HUES48 (cell line): ENCODE data around the gene TMEM134.

ENCODE experiments used
- H3K27ac ChIP-seq: one replicate; pipeline ENCODE4 v1.7.0; 2013; ENCODE audit warnings: low read depth, low read length, inconsistent platforms
- H3K27me3 ChIP-seq: 2 replicates; pipeline ENCODE4 v1.6.1; 2013; ENCODE audit warnings: mild to moderate bottlenecking, low read length; ENCODE audit not compliant: control insufficient read depth, insufficient read depth
- H3K36me3 ChIP-seq: 2 replicates; pipeline ENCODE4 v1.6.1; 2013; ENCODE audit warnings: low read length; ENCODE audit not compliant: control insufficient read depth, insufficient read depth
- H3K4me1 ChIP-seq: 2 replicates; pipeline ENCODE4 v1.6.1; 2013; ENCODE audit warnings: mild to moderate bottlenecking, low read length; ENCODE audit not compliant: control insufficient read depth, insufficient read depth
- H3K4me3 ChIP-seq: 2 replicates; pipeline ENCODE4 v1.5.1; 2013; ENCODE audit warnings: mild to moderate bottlenecking, low read depth, low read length
- H3K9ac ChIP-seq: 2 replicates; pipeline ENCODE4 v1.6.1; 2013; ENCODE audit warnings: mild to moderate bottlenecking, low read depth, low read length, moderate library complexity
- H3K9me3 ChIP-seq: 2 replicates; pipeline ENCODE4 v1.6.1; 2013; ENCODE audit warnings: low read length; ENCODE audit not compliant: control insufficient read depth, insufficient read depth

TMEM134 gene

DNA sequence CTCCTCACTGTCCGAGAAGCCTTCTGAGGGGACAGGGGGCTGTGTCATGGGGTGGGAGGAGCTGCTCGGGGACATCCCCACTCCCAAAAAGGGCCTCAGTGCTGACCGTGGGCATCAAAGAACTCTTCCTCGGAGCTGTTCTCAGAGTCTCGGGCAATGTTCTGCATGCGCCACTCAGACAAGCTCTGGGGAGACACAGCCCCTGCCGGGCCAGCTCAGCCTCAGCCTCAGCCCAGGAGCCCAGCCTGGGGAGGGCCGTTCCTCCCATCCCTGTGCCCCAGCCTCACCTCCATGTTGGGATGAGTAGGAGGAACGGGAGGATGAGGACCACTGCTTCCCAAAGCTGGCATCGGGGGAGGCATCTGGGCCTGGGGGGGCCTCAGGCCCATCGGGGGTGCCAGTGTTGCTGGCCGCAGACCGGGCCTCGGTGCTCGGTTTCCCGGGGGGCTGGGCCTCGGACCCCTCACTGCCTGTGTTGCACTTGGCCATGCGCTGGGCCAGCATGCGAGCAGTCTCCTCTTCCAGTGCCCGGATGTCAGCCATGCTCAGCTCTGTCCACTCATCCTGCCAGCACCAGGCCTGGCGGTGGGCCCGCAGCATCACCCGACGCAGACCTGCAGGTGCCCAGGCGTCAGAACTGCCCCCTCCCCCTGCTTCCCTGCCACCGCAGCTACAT, 30.9 kb upstream of the TMEM134 start:
- H3K4me3 ChIP-seq: no peak overlapping the region
- peaks cover 7% of the 10 kb centered on the region; the same call in 1 of the 2 replicates for H3K27me3 ChIP-seq
- no peaks in the 10 kb centered on the region for H3K9me3 ChIP-seq
- no peaks in the 10 kb centered on the region for H3K4me1 ChIP-seq
- H3K9ac ChIP-seq: no peak overlapping the region
- peaks cover 43% of the 10 kb centered on the region for H3K36me3 ChIP-seq
- H3K27ac ChIP-seq: no peak overlapping the region

DNA sequence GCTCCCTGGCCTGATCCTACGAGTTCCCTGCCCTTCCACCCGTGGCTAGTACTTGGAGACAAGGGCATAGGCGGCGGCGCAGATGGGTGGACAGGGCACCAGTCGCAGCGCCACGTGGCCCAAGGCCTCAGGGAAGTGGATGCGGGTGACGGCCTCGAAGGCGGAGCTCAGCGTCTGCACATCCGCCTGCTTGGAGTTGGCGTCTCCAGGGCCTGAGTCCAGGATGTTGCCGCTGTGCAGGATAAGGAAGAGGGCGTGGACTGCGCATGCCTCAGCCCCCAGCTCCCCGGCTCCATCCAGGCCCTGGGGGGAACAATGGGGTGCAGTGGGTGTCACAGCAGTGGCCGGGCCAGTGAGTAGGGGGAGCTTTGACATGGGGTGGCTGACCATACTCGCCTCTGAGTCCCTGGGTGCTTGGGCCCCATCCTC, 29.5 kb upstream of the TMEM134 start:
- Histone ChIP-seq H3K9ac (no peak overlapping the region), H3K36me3 (peaks cover 43% of the 10 kb centered on the region), H3K9me3 (no peaks in the 10 kb centered on the region), H3K4me3 (no peak overlapping the region), H3K27me3 (peaks cover 3% of the 10 kb centered on the region; the same call in 1 of the 2 replicates), H3K4me1 (no peaks in the 10 kb centered on the region), H3K27ac (no peak overlapping the region)

DNA sequence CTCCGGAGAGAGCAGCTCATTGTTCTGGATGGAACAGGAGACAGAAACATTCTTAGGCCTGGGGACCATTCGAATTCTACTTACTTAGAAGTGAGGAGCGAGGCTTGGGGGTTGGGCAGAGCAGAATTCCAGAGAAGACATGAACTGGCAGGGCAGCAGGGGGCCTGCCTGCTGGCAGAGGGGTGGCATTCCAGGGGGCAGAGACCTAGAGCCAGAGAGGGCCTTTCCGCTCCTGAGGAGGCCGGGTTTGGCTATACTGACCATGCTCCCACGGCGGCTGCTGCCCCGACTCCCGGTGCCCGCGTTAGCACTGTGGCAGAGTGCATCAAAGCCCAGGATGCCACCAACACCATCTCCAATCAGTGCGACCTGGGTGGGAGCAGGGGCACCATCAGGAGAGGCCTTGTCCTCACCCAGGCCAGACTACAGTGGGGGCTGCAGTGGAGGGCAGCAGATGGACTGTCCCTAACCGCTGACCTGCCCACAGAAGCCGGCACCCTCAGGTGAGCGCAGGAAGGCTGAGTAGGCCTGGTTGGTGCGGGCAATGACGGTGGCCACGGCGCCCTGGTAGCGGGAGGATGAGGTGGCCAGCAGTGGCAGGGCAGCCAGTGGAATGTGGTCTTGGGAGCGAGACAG, 28.7 kb upstream of the TMEM134 start:
- no peak overlapping the region for H3K9ac ChIP-seq
- H3K4me1 ChIP-seq: no peaks in the 10 kb centered on the region
- no peak overlapping the region for H3K27ac ChIP-seq
- no peak overlapping the region for H3K4me3 ChIP-seq
- no peaks in the 10 kb centered on the region for H3K9me3 ChIP-seq
- no peaks in the 10 kb centered on the region for H3K27me3 ChIP-seq
- peaks cover 48% of the 10 kb centered on the region for H3K36me3 ChIP-seq

DNA sequence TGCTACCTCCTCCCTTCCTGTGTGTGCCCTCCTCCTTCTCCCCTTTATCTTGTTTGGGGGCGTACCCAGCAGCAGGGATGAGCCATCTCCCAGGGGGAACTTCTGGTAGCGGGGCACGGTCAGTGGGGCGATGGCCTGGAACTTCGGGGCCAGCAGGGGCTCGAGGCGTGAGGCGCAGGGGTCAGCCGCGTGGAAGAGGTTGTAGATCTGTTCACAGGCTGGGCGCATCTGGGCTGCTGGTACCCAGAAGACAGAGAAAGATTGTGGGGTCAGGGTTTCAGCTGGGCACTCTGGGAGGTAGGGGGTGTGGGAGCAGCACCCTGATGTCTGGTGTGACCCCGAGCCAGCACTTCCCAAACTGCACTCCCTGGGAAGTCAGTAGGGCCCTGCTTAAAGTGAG, 27.1 kb upstream of the TMEM134 start:
- Histone ChIP-seq H3K4me3 (no peak overlapping the region), H3K27me3 (no peaks in the 10 kb centered on the region), H3K36me3 (peaks cover 54% of the 10 kb centered on the region)

DNA sequence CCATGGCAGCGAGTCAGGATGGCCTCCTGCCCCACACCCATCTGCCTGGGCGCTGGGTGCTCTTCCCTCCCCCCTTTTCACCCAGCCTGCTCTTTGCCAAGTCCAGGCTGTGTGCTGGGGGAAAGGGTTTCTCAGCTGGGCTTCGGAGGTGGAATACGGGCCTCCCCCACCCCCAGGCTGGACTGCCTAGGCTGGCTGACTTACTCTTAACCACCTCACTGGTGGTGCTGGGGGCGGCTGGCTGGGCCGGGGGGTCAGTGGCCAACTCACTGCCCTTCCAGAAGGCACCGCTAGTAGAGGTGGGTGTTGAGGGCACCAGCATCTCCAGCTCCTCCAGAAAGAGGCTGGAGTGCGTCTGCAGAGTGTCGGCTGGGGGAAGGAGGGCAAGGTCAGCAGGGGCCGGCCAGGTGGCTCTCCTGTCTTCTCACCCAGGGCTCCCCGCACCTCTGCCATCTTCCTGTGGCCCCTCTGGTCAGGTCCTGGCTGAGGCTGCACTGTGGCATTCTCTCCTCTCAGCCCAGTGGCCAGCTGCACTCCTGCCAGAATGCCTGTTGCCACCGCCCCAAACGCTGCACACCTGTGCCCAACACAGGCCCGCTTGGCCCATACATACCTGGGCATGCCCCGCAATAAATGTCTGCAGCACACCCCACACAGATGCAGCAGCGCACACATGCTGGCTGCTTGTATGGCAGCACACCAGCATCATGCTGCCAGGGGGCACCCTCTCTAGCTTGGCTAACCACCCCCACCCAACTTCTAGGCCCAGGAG, 26.4 kb upstream of the TMEM134 start:
- Histone ChIP-seq H3K9ac (no peak overlapping the region), H3K4me1 (no peaks in the 10 kb centered on the region), H3K36me3 (peaks cover 54% of the 10 kb centered on the region), H3K9me3 (no peaks in the 10 kb centered on the region), H3K27ac (no peak overlapping the region), H3K4me3 (no peak overlapping the region), H3K27me3 (no peaks in the 10 kb centered on the region)

More for the DNA sequence above, 27.1 kb upstream of the TMEM134 start:
- Histone ChIP-seq H3K4me1 (no peaks in the 10 kb centered on the region), H3K27ac (no peak overlapping the region), H3K9me3 (no peaks in the 10 kb centered on the region), H3K9ac (no peak overlapping the region)

DNA sequence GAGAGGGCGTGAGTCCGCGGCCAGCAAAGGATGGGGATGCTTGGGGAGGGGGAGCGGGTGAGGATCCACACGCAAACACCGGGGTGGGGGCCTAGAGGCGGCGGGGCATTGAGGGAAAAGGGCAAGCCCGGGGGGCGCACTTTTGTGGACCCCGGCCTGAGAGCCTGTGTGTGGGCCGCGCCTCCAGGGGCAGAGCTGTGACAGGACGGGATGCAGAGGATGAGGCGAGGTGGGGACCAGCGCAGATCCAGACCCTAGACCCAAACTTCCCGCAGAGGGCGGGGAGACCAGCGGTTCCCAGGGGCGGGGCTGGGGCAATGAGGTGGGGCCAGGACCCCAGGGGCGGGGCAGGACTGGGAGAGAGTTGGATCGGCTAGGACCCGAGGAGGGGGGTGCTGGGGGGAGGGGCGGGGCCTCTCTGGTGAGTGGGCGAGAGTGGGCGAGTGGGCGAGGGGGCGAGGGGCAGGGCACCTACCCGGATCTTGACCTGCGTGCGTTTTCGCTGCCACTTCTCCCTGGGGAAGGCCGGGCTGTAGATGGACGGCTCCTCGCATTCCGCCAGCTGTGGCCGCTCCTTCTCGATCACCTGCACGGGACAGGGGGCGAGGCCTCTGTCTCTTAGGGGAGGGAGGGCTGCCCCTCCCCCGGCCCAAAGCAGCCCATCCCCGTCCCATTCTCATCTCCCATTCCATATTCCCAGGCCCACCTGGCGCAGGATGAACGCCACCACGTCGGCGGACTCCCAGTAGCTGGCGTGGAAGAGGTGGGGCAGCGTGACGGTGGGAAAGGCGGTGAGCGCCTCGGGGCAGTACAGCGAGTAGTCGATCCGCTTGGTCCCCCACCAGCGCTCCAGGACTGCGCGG, 25.6 kb upstream of the TMEM134 start:
- H3K9ac ChIP-seq: no peak overlapping the region
- peaks cover 59% of the 10 kb centered on the region for H3K36me3 ChIP-seq
- no peaks in the 10 kb centered on the region for H3K27me3 ChIP-seq
- no peaks in the 10 kb centered on the region for H3K9me3 ChIP-seq
- no peak overlapping the region for H3K27ac ChIP-seq
- H3K4me3 ChIP-seq: no peak overlapping the region
- H3K4me1 ChIP-seq: no peaks in the 10 kb centered on the region

DNA sequence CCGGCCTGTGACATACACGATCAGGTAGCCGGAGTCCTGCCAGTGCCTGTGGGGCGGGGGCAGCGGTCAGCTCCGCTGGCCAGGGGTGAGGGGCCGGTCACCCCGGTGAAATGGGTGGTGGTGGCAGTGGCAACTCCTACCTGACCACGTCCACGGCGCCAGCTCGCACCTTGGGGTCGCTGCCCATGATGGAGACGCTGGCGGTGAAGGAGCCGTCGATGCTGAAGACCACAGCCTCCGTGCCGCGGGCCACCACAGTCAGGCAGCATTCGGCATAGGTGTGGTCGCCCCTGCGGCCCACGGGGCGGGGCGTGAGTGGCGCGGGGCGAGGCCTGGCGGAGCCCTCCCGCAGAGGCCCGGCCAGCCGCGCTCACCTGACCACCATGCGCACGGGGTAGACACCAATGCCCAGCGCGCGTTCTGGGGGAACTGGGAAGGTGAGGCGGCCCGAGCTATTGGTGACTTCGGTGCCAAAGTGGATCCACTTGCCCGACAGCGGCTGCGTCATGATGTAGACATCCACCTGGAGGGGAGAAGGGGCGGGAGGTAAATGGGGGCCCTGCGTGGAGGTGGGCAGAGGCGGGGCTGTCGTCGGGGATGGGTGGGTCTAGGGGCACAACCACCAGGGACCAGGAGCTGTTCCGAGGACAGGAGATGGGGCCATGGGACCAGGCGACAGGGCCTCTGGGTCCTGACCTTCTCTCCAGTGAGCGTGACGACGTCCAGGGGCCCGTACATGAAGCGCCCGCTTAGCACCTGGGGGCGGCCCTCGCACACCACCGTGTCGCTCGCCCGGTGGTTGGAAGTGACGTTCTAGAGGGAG, 24.7 kb upstream of the TMEM134 start:
- H3K4me1 ChIP-seq: no peaks in the 10 kb centered on the region
- peaks cover 60% of the 10 kb centered on the region for H3K36me3 ChIP-seq
- no peaks in the 10 kb centered on the region for H3K9me3 ChIP-seq
- no peak overlapping the region for H3K4me3 ChIP-seq
- no peak overlapping the region for H3K9ac ChIP-seq
- no peak overlapping the region for H3K27ac ChIP-seq
- H3K27me3 ChIP-seq: no peaks in the 10 kb centered on the region

DNA sequence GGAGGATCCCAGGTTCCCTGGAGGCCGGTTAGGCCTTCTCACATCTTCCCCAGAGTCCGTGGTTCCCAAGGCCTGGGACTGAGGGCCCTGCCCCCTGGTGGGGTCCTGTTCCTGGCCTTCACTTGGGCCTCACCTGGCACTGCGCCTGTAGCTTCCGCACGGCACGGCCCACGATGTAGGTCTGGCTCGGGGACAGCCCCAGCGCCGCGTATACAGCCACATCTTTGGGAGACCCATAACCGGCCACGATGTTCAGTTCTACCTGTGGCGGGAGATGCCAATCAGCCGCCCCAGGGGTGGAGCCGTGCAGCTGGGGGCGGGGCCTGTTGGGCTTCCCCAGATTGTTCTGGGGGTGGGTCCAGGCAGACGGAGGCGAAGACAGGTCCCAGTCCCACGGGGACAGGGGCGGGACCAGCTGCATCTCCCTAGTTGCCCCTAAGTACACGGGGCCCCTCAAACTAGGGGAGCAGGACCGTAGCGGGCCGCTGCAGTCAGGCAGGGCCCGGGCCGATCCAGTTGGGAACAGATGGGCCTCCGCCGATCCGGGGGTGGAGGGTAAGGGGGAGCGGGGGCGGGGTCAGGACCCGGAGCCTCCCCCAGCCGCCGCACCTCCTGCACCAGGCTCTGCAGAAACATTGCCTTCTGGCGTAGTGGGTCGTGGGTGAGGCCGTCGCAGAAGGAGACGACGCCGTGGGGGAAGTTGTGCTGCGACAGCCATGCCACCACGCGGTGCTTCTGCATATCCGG, 23.9 kb upstream of the TMEM134 start:
- Histone ChIP-seq H3K27ac (no peak overlapping the region), H3K36me3 (peaks cover 58% of the 10 kb centered on the region), H3K27me3 (no peaks in the 10 kb centered on the region), H3K4me1 (no peaks in the 10 kb centered on the region), H3K9ac (no peak overlapping the region), H3K4me3 (no peak overlapping the region), H3K9me3 (no peaks in the 10 kb centered on the region)

DNA sequence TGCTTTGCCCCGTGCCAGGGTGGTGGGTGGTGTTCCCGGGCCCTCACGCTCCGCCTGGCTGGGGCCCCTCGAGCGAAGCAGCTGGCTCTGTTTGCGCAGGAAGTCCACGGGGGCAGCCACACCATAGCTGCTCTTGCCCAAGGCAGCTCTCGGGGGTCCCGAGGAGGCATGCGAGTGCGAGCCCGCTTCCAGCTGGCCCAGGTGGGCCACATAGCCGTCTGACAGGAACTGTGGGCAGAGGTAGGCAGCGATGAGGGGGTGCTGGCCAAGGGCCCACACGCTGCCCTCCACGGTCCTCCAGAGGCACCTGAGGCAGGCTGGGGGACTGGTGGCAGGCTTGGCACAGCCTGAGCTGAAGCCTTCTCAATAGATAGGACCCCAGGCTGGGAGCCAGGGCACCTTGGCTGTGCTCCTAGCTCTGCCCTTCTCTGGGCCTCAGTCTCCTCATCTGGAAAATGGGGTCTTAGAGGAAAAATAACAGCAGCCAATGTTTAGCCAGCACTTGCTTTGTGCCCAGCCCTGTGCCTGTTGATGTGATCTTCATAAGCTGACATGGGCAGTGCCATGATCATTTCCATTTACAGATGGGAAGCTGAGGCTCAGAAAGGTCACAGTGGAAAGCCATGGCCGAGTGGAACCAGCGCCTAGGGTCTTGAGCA, 23.1 kb upstream of the TMEM134 start:
- H3K27ac ChIP-seq: no peak overlapping the region
- no peaks in the 10 kb centered on the region for H3K27me3 ChIP-seq
- H3K4me3 ChIP-seq: no peak overlapping the region
- peaks cover 54% of the 10 kb centered on the region for H3K36me3 ChIP-seq
- no peak overlapping the region for H3K9ac ChIP-seq
- H3K9me3 ChIP-seq: no peaks in the 10 kb centered on the region
- H3K4me1 ChIP-seq: no peaks in the 10 kb centered on the region
